Thoracic aorta (tissue), 2 donors: ENCODE results near the gene HCN3. TPM values are rescaled to one million over a fixed set of nuclear protein-coding genes. Genes with fewer than 3 reads are reported as not detected.

Source experiments
- ATAC-seq: fragments of 150-250 bp; one replicate; pipeline ENCODE4 v1.8.0; 2017; ENCODE audit warnings: low read depth; ENCODE audit not compliant: insufficient number of reproducible peaks, low FRiP score
- DNase-seq: peaks from one replicate; pipeline ENCODE4 v3.0.0-alpha.2; 2020; ENCODE audit warnings: low spot score
- H3K27ac ChIP-seq, 2 donors: fragments of 200-600 bp; sonication (generic); 1 replicate in 1 of 2; 2 replicates in 1 of 2; pipeline ENCODE4 v1.5.1; 2016; ENCODE audit warnings: mild to moderate bottlenecking in 2 of 2, moderate library complexity in 2 of 2
- H3K27me3 ChIP-seq: fragments of 200-600 bp; sonication (generic); replicated peaks from 2 replicates; pipeline ENCODE4 v1.6.0; 2016; ENCODE audit warnings: mild to moderate bottlenecking; ENCODE audit not compliant: insufficient read depth
- H3K36me3 ChIP-seq: fragments of 200-600 bp; sonication (generic); one replicate; pipeline ENCODE4 v1.5.1; 2016
- H3K4me1 ChIP-seq, 2 donors: fragments of 200-600 bp; sonication (generic); 1 replicate in 1 of 2; 2 replicates in 1 of 2; pipeline versions ENCODE4 v1.5.1 to v1.6.0; 2016; ENCODE audit warnings: low read depth in 2 of 2, mild to moderate bottlenecking in 1 of 2; ENCODE audit not compliant: control insufficient read depth in 1 of 2
- H3K4me3 ChIP-seq: fragments of 200-600 bp; sonication (generic); 2 replicates; pipeline ENCODE4 v1.5.1; 2016; ENCODE audit warnings: mild to moderate bottlenecking
- H3K9me3 ChIP-seq: fragments of 200-600 bp; sonication (generic); 2 replicates; pipeline ENCODE4 v1.5.1; 2016
- total RNA-seq, 2 donors: library from RNA; depleted of rRNA; stranded (reverse); fragments of >200 nt; gene quantifications; one replicate each; pipeline versions ENCODE4 v1.1.0 to v1.2.3, GENCODE V29; 2016
- TF ChIP-seq, protein P1 (sequence below): fragments of 200-600 bp; sonication (generic); IDR thresholded peaks from one replicate; pipeline ENCODE4 v1.5.1; 2019; ENCODE audit warnings: antibody characterized with exemption

Gene HCN3
- total RNA-seq, 2 donors from 2014 or later, result 0.92 to 1.9 TPM

DNA sequence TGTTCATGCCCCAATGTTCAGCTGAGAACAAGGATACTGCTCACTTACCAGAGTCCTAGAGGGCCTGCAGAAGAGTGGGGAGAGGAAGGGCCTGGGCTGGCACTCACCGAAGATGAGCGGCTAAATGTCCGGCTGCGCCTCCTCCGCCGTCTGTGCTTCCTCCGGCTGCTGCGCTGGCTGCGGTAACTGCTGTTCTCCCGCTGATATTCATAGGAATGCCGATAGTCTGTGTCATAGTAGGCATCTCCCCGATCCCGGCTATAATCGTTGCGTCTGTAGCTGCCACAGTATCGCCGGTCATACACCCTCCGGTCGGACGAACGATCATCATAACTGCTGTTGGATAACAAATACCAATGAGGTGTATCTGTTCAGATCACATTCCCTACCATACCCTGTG is 7.9 kb upstream of the HCN3 start:
- H3K36me3 ChIP-seq, result peaks cover 54% of the 10 kb centered on the region
- DNase-seq (no peak), ATAC-seq (no peak)
- no peaks in the 10 kb centered on the region for H3K9me3 ChIP-seq
- H3K27me3 ChIP-seq, result no peaks in the 10 kb centered on the region
- H3K4me1 ChIP-seq, result peaks cover 4 to 26% of the 10 kb centered on the region in 2 donors
- TF ChIP-seq, protein P1, sequence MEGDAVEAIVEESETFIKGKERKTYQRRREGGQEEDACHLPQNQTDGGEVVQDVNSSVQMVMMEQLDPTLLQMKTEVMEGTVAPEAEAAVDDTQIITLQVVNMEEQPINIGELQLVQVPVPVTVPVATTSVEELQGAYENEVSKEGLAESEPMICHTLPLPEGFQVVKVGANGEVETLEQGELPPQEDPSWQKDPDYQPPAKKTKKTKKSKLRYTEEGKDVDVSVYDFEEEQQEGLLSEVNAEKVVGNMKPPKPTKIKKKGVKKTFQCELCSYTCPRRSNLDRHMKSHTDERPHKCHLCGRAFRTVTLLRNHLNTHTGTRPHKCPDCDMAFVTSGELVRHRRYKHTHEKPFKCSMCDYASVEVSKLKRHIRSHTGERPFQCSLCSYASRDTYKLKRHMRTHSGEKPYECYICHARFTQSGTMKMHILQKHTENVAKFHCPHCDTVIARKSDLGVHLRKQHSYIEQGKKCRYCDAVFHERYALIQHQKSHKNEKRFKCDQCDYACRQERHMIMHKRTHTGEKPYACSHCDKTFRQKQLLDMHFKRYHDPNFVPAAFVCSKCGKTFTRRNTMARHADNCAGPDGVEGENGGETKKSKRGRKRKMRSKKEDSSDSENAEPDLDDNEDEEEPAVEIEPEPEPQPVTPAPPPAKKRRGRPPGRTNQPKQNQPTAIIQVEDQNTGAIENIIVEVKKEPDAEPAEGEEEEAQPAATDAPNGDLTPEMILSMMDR, result no peak
- H3K27ac ChIP-seq, result no peak overlapping the region
- no peak overlapping the region for H3K4me3 ChIP-seq

DNA sequence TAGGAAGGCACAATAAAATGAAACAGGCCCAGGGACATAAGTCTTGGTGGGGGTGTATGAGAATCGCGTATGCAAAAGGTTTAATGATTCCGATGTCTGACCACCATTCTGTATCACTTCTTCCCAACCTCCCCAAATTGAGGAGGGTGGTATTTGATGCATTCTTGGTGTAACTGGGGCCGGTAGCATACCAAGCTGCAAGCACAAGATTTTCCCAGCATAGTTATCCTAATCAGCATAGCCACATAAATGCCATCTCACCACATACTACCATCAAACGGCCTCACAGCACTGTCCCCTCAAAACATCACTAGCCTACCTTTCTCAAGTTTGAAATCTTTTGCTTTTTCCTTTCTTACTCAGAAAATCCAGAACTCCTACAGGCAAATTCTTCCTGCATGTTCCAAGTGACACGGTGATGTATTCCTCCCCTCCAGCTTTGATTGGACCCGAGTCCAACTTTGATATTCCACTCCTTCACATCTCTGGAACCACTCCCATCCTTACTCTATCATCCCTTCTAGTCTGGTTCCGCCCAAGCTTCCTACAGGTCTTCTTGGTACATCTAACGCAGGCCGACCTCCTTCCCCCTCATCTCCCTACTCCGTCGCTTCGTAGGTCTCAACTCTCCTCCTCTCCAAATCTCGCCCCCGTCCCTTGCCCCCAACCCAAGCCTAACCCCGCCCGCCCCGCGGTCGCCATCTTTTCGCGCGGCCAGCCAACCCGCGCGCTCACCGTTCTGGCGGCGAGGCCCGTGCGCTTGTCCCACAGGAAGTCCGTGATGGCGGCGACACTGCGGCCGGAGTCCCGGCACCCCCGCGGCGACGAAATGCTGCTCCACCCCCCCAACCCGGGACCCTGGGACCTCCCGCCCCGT is 4.6 kb upstream of the HCN3 start:
- DNase-seq, result no peak
- peak overlapping the region; percentile 80 to 94 for H3K27ac ChIP-seq
- peak; percentile 6 for ATAC-seq
- H3K36me3 ChIP-seq, result peaks cover 34% of the 10 kb centered on the region
- H3K4me1 ChIP-seq, result peaks cover 9 to 32% of the 10 kb centered on the region in 2 donors
- TF ChIP-seq, protein P1, result no peak
- no peaks in the 10 kb centered on the region for H3K9me3 ChIP-seq
- no peaks in the 10 kb centered on the region for H3K27me3 ChIP-seq
- peak overlapping the region; percentile 92 for H3K4me3 ChIP-seq

DNA sequence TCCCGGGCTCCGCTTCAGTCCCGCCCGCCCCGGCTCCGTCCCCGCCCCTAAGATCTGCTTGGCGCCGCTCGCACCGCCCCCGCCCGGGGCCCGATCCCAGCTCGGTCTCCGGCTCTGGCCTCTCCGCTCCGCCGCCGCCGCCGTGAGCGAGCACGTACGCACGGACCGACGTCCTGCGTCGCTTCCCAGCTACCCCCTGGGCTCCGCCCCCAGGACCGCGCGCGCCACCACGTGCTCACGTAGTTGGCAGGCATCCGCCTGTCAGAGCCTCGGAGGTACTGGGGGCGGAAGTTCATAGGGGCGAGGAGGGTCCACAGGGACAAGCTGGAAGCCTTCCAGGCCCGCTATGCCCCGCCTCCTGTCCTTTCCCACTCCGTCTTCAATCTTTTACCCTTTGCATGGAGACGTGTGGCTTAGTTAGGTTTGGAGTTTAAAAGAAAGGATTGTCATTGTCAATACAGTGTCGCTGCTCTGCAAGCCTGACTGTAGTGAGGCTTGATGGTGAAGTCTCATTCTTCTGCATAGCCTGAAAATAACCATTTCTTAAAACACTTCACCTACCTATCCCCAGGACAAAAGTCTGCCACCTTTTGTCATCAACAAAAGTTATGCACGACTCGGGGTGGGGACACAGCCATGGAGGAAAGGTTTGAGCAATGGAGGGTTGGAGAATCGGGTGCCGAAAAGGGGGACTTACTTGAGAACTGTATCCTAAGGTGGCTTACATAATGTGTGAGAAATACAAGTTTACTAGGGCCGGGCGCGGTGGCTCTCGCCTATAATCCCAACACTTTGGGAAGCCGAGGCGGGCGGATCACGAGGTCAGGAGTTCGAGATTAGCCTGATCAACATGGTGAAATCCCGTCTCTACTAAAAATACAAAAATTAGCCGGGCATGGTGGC is 3.7 kb upstream of the HCN3 start, which contains the start of gene CLK2:
Gene CLK2 (minus strand): TSS at position 162 of the 903 bp plus-strand sequence. CDS start 2,527 bp downstream, outside the sequence.
- Histone ChIP-seq H3K36me3 (peaks cover 26% of the 10 kb centered on the region), H3K27ac (peak within 1 kb of the TSS; percentile 80 to 94), H3K9me3 (no peaks in the 10 kb centered on the region), H3K4me1 (peaks cover 15 to 41% of the 10 kb centered on the region in 2 donors), H3K27me3 (no peaks in the 10 kb centered on the region), H3K4me3 (peak within 1 kb of the TSS; percentile 92)
- TF ChIP-seq, protein P1, result no peak
- ATAC-seq (peak; percentile 63), DNase-seq (peak; percentile 80)

DNA sequence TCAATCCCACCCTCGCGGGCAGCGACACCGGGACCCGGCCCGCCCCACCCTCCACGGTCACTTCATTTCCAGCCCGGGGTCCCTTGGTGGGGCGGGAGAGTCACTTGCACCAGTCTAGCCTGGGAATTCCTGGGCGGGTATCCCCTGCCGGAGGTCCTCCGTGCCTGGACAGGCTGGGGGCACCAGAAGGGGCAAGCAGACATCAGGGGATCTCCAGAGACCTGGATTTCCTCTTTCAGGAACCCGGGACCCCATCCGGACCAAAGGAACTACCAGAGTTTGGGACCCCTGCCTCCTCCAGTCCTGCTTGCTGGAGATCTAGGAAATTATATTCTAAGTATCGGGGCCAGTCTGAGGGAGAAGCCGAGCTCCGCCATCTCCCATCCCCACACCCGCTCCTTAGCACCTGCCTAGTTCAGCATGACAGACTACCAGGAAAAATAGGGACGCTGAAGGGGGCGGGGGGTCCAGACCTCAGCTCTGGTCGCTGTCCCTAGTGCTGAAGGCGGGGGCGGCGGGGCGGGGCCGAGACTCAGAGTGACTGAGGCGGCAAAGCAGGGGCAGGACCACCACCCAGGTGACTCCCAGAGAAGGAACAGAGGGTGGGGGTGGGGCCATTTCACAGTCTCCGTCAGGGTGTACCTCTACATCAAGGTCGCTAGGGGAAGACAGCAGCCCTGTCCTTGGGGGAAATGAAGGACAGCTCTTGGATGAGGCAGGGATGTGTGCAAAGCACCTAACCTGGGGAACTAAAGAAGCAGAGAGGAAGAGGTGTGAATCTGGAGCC is 832 bp downstream of the HCN3 start:
- H3K27ac ChIP-seq, result peak overlapping the region; percentile 48 to 52
- no peak for DNase-seq

More for the DNA sequence above, 832 bp downstream of the HCN3 start:
- peak overlapping the region; percentile 89 for H3K4me3 ChIP-seq
- H3K36me3 ChIP-seq, result no peaks in the 10 kb centered on the region
- H3K27me3 ChIP-seq, result no peaks in the 10 kb centered on the region
- TF ChIP-seq, protein P1, result peak; percentile 23
- ATAC-seq, result no peak
- no peaks in the 10 kb centered on the region for H3K9me3 ChIP-seq
- H3K4me1 ChIP-seq, result peaks cover 11 to 19% of the 10 kb centered on the region in 2 donors
